Activated CD4-positive, alpha-beta T cell treated with anti-CD3 and anti-CD28 coated beads for 4 hours (primary cell): ENCODE data around the gene ZNF385C.

Experiments used
- DNase-seq, 2 donors: peaks; one replicate each; pipeline ENCODE4 v3.0.0-alpha.2; 2020

Gene ZNF385C

GRCh38 chr17:41982026-41982760 is 116.1 kb downstream of the ZNF385C start:
- no peak for DNase-seq

GRCh38 chr17:41977991-41978390 is 120.3 kb downstream of the ZNF385C start:
- DNase-seq, result no peak

GRCh38 chr17:41976142-41976768 is 122.0 kb downstream of the ZNF385C start:
- no peak for DNase-seq
